HT-29 (cell line): ENCODE data around the gene TRAP1. TPM values are rescaled to one million over a fixed set of nuclear protein-coding genes. Genes with fewer than 3 reads are reported as not detected.
"Not testable (repeated sequence)": the region's sequence is repeated elsewhere in the genome, so short reads cannot be mapped to it uniquely, and the experiment has no call there.

Source experiments
- DNase-seq: peaks from one replicate; pipeline ENCODE4 v3.0.0-alpha.2; 2015; ENCODE audit warnings: low spot score
- total RNA-seq: library from RNA; depleted of rRNA; stranded (reverse); fragments of >200 nt; shearing (Covaris generic); gene quantifications from 2 replicates; pipeline ENCODE4 v1.2.3, GENCODE V29; 2014

TRAP1 gene
- total RNA-seq, 1 experiment from 2014 or later: 553 TPM

DNA sequence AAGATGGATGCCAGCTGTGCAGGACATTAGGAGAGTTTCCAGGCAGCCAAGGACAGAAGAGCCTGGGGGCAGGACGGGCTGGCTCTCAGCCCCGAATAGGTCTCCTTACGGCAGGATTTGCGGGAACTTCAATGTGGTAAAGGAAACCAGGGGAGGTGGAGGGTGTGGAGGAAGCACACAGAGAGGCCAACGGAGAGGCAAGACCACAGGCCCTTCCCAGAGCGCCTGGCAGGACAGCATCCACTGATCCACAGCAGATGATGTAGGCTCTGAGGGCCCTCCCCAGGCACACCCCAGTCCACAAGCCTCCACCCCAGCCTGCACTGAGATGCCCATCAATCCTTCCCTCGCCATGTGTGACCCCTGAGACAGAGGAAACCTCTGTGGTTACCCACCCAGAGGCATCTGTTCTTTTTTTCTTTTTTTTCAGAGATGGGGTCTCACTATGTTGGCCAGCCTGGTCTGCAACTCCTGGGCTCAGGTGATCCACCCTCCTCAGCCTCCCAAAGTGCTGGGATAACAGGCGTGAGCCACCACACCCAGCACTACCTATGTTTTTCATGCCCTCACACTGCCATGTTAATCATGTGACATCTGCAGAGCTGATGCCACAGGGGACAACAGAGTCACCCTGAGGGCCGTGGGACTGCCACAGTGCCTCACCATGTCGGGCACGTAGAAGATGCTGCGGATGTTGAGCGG, 43.5 kb downstream of the TRAP1 start:
- DNase-seq: no peak

DNA sequence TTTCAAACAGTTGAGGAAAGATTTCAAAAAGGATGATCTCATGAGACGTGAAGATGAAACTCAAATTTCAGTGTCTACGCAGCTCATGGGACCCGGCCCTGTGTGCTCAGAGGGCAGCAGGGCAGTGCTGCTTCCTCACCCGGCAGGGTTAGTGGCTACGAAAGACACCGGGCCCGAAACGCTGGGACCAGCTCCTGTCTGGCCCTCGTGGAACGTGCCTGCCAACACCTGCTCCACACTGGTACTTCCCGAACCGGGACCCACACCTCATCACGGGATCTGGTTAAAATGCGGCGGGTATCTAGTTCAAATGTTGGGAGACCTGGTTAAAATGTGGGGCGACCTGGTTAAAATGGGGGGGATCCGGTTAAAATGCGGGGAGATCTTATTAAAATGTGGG, 44.1 kb downstream of the TRAP1 start:
- no peak for DNase-seq

DNA sequence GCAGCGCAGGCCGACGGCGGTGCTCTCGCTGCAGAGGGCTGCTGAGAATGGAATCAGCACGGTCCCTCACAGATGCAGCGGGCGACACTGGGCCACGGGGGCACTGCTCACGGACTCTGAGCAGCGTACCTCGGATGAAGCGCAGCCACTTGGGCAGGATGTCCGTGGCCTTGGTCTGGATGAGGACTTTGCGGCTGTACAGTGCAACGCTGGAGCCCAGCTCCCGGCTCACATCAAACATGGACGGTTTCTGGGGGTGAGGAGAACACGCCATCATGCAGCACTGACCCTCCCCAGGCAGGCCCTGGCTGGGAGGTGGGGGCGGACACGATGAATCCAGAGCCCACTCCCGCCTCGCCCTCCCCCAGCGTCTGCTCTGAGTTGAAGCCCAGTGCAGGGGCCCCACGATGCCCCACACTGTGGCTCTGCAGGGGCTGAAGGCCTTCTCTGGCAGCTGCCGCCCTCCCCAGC, 44.7 kb downstream of the TRAP1 start:
- no peak for DNase-seq

DNA sequence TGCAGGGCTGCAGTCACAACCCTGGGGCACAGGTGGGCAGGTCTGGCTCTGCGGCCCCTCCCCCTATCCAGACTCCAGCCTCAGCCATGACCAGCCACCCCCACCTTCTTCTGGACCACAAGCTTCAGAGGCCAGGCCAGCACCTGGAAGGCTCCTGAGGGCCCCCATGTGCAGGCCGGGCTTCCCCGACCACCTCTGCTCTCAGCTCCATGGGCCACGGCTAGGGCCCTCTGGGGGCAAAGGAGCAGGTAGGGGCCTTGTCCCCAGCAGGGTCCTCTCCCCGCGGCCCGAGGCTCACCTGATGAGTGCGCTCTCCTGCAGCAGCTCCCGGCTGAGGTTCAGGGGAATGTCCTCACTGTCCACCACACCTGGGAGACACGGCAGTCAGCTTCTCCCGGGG, 45.9 kb downstream of the TRAP1 start:
- no peak for DNase-seq

DNA sequence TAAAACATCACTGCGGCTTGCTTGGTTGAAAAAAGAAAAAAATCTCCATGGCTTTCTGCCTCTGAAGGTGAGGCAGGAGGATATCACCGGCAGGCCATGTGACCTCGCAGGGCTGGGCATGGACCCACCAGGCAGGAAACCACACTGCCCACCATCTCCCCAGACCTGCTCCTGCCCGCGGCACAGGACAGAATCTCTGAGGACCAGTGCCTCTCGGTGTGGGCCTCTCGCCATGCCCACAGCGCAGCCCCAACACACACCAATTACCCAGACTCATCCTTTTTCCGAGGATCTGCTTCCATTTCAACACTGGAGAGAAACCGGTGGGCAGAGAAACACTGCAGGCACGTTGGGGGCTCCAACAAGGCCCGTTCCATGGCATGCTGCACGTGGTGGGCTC, 46.6 kb downstream of the TRAP1 start:
- DNase-seq: no peak

DNA sequence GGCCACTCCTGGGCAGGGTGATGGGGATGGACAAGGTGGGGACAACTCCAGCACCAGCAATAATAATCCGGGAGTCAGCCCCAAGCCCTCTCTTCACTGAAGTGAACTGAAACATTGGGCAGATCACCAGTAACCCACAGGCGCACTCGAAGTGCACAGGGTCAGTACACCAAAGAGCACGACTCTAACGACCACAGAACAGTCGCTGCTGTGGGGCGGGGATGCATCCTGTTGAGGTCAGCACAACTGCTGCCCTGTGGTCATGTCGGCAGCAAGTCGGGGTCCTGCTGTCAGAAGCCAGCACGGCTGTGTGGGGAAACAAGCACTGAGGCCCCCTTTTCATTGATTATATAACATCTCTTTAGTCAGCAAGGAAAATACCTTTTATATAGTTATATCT, 48.2 kb downstream of the TRAP1 start:
- DNase-seq: no peak

DNA sequence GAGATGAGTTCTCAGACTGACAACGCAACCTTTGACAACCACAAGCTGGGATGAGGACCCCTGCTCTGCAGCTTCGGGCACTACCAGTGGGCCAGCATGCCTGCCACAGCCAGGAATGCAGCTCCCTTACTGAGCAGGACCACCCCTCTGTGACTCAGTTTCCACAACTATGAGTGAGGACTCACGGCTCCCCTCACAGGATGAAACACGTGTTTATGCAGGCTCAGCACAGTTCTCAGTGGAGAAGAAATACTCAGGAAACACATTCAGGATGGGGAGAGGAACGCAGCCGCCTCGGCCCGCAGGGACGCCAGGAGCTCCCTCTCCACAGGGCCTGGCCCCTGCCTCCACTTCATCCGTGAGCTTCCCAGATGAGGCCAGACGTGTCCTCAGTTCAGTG, 48.7 kb downstream of the TRAP1 start:
- no peak for DNase-seq

DNA sequence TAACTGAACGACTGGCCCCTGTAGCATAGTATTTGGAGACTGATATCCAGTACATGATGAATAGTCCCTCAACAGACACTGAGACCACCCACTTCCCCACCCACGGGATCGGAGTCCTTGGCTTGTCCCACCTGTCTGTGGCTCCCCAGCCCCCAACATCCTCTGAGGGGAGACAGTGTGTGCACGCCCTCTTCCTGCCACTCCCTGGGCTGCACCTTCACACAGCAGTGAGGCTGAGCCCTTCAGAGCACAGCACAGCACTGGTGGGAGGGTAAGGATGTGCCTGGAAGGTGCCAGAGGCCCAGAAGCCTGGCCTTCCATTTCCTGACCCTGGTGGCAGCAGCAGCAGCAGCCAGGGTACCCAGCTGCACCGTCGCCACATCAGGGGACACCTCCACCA, 51.8 kb downstream of the TRAP1 start:
- no peak for DNase-seq

DNA sequence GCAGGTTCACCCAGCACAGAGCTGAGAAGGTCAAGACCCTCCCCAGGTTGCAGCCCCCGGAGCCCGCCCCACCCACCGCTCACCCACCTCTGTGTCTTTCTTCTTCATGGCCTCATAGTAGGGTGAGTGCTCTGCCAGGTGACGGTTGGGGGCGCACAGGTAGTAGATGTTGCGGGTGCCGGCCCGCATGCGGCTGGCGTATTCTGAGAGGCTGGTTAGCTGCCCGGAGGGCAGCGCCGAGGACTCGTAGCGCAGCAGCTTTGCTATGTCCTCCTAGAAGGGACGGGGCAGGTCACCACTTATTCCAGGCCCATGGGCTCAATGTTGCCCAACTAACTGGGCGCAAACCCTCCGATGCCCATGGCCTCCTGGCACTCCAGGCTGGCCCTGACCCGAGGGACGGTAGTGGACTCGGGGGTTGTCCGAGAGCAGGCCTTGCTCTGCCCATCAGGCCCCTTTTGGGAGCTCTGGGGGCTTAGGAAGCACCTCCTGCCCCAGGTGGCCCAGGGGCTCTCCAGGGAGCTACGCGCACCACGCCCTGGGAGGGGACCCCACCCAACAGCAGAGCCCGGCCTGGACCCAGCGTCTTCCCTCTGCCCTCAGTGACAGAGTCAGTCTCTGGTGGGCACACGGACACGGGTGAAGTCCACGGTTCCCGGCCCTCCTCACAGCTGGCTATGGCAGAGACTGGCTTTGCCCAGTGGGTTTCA, 53.0 kb downstream of the TRAP1 start:
- no peak for DNase-seq

DNA sequence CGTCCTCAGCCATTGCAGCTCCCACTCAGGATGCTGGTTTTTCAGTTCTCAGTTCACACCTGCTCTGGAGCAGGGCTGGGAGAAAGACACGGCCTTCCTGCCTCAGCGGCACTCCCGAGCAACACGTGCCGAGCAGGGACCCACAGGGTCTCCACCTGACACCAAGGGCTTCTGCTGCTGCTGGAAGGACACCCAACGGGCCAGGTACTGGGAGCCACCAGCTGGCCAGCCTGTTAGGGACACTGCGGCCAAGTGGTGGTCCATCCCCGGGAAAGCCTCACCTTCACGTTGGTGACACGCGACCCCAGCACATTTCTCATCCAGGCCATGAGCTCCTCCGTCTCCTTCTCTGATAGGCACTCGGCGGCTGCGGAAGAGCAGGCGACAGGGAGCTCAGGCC, 54.7 kb downstream of the TRAP1 start:
- DNase-seq: no peak

DNA sequence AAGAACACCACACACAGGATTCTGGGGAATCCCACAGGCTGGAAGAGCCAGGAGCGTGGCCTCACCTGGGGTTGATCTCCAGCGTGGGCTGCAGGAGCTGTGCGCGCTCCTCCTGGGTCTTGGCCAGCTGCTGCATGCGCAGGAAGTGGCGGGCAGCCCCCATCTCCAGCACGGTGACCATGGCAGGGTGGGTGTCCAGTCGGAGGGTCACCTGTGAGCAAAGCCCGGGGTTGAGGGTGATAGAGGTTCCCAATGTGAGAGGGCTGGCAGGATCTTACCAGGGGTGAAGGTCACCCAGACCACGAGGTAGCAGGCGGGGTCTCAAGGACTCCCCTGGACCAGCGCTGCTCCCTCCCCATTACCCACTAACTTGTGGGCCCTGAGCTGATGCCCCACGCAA, 55.4 kb downstream of the TRAP1 start:
- DNase-seq: no peak

DNA sequence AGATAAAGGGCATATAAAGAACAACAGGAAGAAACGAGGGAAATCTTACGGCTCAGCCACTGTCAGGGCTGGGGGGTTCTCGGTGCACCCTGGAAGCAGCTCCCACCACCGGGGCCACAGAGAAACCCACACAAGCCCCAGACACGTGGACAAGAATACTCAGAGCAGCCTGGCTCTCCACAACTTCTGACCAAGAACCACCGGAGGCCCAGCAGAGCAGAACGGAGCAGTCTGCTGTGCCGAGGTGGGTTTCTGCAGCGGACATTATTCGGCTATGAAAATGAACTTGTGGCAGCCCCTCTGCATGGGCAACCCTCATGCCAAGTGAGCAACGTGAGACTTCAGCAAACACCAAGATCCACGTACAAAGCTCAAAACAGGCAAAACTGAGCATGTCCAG, 56.0 kb downstream of the TRAP1 start:
- no peak for DNase-seq

DNA sequence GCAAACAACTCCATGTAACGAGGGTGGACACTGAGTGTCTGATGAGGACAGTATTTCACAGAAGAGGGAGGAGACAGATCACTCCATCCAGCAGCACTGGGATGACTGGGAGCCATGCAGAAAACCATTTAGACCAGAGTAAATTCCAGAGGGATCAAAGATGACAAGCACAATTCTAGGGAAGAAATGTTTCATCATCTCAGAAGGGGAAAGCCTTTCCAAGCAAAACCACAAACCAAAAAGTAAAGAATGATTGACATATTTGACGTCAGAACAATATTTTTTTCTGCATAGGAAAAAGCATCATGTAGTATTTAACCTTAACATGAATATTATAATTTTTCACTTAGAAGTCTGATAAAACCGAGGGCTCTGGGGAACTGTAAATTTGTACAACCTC, 58.1 kb downstream of the TRAP1 start:
- DNase-seq: no peak

DNA sequence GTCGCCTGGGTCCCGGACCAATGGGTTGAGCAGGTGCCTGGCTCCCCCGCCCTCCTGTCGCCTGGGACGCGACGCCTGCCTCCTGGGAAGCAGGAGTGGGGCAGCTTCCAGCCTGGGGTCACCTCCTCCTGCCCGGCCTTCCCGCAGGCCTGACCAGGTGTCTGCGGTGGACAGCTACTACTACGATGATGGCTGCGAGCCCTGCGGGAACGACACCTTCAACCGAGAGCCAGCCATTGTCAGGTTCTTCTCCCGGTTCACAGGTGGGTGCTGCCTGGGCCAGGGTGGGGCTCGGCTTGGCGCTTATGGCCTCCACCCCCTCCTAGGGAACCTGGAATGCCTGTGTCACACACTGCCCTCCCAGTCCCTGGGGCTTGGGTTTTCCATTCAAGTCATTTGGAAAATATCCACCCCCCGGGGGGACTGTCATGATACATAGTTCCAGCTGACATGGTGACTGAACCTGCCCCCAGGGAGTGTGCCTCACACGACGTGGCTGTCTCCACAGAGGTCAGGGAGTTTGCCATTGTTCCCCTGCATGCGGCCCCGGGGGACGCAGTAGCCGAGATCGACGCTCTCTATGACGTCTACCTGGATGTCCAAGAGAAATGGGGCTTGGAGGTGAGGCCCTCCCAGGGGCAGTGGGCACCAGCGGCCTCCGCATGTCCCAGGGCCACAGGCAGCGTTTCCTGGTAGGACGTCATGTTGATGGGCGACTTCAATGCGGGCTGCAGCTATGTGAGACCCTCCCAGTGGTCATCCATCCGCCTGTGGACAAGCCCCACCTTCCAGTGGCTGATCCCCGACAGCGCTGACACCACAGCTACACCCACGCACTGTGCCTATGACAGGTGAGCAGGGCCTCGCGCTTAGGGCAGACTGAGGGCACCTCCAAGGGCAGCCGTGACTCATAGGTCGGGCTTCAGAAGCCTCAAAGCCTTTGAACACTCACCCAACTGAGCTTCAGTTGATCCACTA, 60.5 kb downstream of the TRAP1 start:
- no peak for DNase-seq

DNA sequence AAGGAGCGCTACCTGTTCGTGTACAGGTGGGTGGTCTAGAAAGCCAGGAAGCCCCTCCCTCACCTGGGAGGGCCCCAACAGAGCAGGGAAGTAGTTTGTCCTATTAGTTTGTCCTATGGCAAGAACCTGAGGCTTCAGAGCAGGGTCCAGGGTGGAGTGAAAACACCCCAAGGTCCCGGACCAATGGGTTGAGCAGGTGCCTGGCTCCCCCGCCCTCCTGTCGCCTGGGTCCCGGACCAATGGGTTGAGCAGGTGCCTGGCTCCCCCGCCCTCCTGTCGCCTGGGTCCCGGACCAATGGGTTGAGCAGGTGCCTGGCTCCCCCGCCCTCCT, 61.2 kb downstream of the TRAP1 start:
- not testable (repeated sequence) for DNase-seq

DNA sequence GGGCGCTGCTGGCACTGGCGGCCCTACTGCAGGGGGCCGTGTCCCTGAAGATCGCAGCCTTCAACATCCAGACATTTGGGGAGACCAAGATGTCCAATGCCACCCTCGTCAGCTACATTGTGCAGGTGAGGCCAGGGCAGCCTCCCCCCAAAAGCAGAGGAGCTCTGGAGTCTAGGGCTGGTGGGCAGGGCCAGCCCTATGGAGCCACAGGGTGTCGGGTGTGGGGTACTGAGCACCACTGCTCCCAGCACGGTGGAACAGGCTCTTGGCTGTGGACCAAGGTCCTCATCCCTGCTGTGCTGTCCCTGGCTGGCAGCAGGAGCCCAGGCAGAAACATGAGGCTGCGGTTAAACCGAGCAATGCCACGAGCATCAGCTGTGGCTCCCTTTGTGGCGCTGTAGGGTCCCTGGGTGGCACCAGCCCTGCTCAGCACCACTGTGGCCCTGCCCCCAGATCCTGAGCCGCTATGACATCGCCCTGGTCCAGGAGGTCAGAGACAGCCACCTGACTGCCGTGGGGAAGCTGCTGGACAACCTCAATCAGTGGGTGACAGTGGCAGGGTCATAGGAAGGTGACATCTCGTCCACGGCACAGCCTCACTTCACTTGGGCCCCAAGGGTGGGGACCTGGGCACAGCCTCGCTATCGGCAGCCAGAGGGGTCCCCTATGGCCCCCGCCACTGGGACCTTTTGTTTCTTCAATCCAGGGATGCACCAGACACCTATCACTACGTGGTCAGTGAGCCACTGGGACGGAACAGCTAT, 61.7 kb downstream of the TRAP1 start:
- DNase-seq: no peak

DNA sequence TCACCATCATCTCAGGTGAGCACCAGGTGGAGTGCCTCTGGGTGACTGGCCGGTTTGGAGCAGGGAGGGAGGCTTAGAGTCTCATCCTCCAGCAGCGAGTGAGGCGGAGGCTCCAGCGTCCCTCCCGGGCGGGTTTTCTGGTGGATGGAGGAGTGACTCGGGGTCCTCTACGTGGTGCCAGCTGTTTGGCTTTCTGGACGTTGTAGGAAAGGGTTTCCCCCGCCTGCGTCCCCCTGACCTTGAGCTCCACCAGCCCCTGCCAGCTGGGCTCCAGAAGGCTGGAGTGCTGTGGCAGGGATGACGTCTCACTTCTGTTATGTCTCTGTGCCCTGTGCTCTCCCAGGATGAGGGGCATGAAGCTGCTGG, 62.3 kb downstream of the TRAP1 start:
- no peak for DNase-seq

DNA sequence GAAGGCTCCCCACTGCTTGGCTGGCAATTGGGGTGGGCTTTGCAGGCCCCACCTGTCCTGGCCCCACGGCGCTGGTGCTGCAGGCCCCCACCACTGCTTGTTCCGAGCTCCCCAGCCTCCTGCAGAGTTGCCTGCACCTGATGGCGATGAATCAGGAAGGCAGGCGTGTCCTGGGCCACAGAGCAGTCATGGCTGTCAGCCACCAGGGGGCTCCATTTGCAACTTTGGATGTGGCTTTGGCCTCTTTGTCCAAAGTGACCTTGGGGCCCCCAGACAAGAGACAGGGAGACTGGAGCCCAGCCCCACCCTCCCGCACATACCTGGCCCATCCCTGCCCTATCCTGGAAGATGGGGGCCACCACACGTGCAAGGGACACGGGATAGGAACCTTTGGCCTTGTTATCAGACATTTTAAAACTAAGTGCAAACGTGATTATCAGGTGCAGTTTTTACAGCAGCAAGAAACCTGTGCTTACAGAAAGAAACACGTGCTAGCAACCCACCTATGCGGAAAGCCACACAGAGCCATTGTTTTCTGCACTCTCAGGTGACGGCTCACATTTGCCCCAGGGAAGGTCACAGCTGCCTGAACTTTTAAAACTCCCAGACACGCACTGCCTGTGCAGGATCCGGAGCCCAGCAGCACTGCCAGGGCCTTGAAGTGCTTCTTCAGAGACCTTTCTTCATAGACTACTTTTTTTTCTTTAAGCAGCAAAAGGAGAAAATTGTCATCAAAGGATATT, 62.9 kb downstream of the TRAP1 start, which contains the start of gene DNASE1:
DNASE1 (plus strand) TSS at position 443 of the 743 bp plus-strand sequence. CDS start 683 bp downstream, outside the sequence.
- DNase-seq: peak; percentile 61

DNA sequence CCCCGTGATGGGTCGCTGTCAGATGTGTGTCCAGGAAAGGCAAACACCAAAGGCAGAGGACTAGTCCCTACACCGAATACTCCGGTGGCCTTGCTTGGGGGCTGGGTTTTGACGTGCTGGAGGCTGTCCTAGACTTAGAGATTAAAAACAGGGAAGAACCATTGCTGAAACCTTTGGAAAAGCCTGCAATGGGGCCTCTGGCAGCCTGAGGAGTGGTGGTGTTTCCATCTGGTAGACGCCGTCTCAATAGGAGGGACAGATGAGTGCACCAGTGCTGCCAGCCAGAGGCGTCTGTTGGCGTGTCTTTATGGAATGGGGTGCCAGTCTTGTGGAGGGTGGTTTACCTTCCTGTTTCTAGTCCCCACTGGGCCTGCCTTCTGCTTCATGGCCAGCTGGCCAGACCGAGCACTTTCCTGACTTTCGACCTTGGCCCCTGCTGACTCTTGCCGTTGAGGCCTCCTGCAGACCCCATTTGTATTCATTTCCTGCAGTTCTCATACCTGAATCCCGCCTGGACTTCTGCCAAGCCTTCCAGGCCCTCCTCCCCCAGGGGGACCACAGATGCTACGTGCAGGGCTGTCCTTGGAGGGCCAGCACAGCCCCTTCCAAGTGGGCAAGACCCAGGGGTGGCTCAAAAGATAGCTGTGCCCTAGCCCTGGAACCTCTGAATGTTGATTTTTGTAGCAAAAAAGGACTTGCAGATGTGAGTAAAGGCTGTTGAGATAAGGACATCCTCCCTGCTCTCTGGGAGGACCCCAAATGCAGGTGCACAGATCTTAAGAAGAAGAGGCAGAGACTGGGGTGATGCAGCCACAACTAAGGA, 64.7 kb downstream of the TRAP1 start:
- no peak for DNase-seq
